GM19395 (cell line): ENCODE measurements around the gene PAPSS1.
"Not testable (repeated sequence)": the region's sequence is repeated elsewhere in the genome, so short reads cannot be mapped to it uniquely, and the experiment has no call there.

Experiments
- ATAC-seq: cut with Tn5 transposase; IDR thresholded peaks from one replicate; pipeline ENCODE4 v1.9.1; 2021; ENCODE audit warnings: mild to moderate bottlenecking, moderate library complexity; ENCODE audit not compliant: unreplicated experiment

Gene PAPSS1

GRCh38 chr4:107689912-107690587 lies 30.0 kb downstream of the PAPSS1 start:
- no peak for ATAC-seq

- ATAC-seq = no peak
Measured at GRCh38 chr4:107688421-107688820, 31.6 kb downstream of the PAPSS1 start.

DNA sequence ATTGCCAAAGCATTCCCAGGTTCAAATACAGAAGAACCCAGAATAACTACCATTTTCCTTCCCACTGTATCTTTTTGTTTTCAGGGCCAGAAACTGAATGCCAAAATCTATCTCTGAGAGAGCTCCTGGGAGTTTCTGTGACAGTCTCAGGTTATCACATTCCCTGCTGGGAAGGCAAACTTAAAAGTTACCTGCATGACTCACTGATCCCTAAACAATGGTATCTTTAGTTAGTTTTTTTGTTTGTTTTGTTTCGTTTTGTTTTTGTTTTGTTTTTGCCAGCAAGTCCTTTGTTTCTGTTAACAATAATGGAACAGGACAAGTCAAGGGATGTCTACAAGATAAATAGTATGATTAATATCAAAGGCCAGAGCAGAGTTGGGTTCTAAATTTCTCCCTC lies 34.3 kb downstream of the PAPSS1 start:
- no peak for ATAC-seq

- no peak for ATAC-seq
Measured at GRCh38 chr4:107683873-107684272, 36.2 kb downstream of the PAPSS1 start.

DNA sequence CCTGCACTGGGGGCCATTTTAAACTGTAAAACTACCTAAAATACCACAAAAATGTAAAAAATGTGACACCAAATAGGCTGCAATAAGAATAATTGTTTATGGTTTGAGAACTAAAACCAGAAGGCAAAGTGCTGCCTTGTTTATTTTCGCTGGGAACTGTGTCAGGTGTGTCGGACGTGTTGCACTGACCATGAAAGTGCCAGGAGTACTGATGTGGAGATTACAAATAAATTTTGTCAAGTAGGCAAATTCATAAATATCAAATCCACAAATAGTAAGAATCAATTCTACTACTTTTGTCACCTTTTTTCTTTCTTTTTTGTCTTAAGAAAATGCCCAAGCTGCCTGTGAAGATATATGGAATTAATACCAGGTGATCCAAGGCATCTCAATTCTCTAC lies 37.7 kb downstream of the PAPSS1 start:
- no peak for ATAC-seq

- ATAC-seq = no peak
Measured at GRCh38 chr4:107669068-107669467, 51.0 kb downstream of the PAPSS1 start.

GRCh38 chr4:107666134-107666533 lies 53.9 kb downstream of the PAPSS1 start:
- no peak for ATAC-seq

DNA sequence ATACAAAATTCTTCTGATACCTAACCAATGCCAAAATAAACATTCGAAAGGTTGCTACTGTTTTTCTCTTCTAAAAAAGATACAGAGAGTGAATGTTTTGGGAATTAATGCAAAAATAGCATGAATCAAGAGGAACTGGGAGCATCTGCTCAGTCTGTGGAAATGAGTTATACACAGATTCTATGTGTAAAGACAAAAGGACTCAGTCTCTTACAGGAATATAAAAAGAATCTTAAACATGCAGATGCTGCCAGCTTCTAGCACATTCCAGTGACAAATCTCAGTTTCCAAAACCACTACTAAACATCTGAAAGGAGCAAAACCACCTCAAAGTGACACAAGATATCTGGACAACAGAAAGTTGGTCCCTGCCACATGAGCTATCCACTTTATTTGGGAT lies 55.0 kb downstream of the PAPSS1 start:
- ATAC-seq = no peak

DNA sequence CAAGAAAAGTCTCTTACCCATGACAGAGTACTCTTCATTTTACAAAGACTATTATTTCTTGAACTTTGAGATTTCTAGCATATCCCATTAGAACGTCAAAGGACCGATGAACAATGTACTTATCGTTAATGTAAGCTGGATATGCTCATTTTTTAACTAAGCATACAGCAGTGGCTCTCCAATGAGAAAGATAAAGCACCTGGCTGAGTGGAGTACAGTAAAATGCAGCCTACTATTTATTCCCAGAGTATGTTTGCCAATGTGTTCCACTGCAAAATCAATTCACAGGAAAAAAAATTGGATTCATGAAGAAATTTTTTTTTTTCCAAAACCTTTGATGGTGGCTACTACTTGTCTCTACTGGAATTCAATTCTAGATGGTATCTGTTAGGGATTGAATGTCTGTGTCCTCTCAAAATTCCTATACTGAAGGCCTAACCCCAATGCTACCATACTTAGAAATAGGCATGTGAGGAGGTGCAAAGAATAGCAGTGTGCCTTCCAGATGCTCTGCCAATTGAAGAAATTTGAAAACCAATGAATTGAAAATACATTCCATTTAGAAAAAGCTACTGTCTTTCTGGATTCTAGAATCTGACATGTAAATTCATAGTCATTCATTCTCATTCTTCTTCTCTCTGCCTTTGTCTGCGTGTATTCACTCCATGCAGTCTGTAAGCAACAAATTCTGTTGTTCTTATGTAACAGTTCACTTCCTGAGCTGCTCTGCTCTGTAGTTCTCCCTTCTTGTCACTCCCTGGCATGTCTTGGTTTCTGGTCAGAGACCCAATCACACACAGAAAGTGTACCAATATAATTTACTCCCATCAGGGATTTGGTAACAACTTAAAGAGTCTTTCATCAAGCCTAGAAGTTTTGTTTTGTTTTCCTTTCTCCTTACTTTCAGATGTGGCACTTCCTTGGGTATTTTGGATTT lies 61.4 kb downstream of the PAPSS1 start:
- ATAC-seq = no peak

- ATAC-seq = no peak
Measured at GRCh38 chr4:107655289-107655688, 64.7 kb downstream of the PAPSS1 start.

- no peak for ATAC-seq
Measured at GRCh38 chr4:107654694-107655093, 65.3 kb downstream of the PAPSS1 start.

DNA sequence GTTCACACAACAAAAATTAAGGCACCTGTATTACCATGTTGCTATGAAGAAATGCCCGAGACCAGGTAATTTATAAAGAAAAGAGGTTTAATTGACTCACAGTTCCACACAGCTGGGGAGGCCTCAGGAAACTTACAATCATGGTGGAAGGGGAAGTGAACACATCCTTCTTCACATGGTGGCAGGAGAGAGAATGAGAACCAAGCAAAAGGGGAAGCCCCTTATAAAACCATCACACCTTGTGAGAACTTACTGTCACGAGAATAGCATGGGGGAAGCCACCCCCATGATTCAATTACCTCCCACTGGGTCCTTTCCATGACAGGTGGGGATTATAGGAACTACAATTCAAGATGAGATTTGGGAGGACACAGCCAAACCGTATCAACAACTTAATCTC lies 68.6 kb downstream of the PAPSS1 start:
- ATAC-seq = not testable (repeated sequence)

DNA sequence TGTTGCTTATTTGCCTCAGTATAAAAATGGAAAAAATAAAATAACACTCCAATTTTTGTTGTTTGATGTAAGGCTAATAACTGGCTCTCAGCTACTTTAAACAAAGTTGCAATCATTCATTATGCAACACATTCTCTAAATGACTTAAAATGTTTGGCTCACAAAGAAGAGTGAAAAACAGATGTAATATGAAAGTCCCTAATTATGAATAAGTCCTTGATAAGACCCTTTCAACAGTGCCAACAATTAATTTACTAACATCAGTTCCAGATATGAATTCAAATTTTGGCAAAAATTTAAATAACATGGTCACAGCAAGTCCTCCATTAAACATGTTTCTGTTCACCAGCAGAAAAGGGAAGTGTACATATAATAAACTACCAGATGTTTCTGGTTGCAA lies 69.8 kb downstream of the PAPSS1 start:
- ATAC-seq = no peak

DNA sequence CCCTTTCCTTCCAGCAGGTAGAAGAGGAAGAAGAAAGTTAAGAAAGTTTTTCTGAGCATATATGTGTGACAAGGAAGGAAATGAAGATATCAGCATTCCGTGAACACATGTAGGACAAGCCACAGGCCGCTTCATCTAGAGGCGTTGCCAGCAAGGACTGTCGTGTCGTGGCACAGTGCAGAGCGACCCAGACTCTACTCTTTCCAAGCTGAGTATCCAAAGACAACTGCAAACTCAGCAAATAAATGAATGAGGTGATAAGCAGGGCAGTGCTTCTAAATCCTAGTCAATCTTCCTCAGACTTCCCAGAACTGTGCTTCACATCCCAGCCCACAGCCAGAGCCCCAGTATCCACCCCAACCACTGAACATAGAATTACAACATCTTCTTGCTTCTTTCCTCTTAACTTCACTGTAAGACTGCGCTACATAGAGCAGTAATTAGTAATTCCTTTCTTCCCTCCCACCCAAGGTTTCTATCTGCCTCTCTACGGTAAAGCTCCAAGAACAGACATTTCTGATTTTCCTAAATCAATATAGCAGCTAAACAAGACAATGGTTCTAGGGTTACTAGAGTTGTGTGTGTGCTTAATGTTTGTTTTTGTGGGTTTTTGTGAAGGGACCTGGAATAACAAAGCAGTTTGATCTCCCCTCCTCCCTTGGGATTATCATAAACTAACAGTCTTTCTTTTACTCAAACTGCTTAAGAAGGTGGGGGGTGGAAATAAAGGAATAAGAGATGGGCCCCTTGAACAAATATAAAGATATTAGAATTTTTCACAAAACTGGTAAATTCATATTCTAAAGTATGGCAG lies 71.6 kb downstream of the PAPSS1 start:
- ATAC-seq = no peak

DNA sequence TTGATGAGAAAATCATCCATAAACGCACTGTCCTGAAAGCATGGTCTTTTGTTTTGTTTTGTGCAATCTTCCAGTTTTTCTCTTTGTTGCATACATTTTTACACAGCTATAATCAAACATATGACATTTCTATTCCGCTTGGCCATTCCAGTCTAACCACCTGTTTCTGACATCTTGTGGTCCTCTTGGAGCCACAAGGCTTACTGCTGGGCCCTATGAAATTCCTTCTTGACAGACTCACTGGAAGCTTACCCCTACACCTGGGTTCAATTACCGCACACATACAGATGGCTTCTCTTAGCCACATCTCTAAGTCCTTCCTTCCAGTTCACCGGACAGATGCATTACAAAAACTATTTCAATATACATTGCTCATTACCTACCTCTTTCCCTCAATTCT lies 72.4 kb downstream of the PAPSS1 start:
- ATAC-seq = no peak

GRCh38 chr4:107645604-107646003 lies 74.4 kb downstream of the PAPSS1 start:
- no peak for ATAC-seq

- ATAC-seq = no peak
Measured at GRCh38 chr4:107643021-107643420, 77.0 kb downstream of the PAPSS1 start.

DNA sequence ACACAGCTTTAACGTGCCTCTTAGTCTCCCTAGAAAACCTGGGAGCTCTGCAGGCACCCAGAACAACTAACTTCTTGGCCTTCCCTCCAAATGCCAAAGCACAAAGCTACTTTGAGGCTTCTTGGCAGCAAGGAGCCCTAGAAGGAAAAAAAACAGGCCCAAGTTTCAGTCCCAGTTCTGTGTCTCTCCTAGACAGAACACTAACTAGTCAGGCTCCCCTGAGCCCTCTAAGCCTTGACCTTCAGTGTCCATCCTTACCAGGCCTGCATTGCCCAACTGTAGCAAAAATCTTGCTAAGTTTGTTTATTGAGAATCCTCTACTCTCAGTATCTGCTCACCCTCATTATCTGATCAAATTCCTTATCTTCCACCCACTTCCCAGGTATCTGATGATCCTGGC lies 79.2 kb downstream of the PAPSS1 start:
- ATAC-seq = no peak

GRCh38 chr4:107640197-107640596 lies 79.8 kb downstream of the PAPSS1 start:
- no peak for ATAC-seq

DNA sequence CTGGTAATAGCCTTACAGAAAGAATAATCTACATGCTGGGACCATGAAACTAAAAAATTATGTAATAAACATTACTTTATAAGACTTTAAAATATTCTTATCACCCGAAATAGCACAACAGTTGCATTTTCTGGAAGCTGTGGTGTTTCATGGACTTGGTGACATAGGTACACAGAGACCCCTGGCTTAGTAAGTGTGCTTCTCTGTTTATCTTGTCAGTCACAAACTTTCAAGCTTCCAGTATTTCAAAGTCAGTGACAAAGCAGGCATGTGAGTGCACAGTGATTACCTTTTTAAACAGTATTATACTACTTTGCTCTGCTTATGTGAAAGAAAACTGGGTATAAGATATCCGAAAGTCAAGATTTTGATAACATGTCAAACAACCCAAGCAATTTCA lies 84.3 kb downstream of the PAPSS1 start:
- no peak for ATAC-seq

DNA sequence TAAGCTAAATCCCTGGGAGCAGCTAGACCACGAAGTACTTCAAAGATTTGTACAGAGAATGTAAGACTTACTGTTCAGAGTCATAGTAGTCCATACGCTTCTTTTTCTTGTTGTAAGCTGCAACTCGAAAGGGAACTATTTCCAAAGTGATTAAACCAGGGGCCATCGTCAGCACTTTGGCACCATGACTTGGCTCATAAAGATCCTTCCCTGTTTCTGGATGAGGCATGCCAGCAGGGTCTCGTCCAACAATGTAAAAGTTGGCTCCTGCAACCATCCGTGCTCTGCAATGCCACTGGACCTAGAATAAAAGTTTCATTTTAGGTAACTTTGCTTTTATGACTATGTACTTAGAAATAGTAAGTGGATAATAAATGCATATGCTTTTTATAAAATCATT lies 88.5 kb downstream of the PAPSS1 start:
- no peak for ATAC-seq
